Ureter (tissue), 1 donor: ENCODE data around the gene RPL18. TPM values are rescaled to one million over a fixed set of nuclear protein-coding genes. Genes with fewer than 3 reads are reported as not detected.

Source experiments
- DNase-seq: peaks from one replicate; pipeline ENCODE4 v3.0.0-alpha.2; 2020; ENCODE audit warnings: low spot score
- total RNA-seq: library from RNA; stranded (reverse); gene quantifications from one replicate; pipeline ENCODE4 v1.2.4, GENCODE V29; 2023
- donor health status: DM: yes; HTN: yes; CAD: no.

The RPL18 gene
- total RNA-seq, 1 donor from 2014 or later = 1,575 TPM

GRCh38 chr19:48630296-48631063 lies 11.5 kb upstream of the RPL18 start:
- DNase-seq = peak; percentile 71

- DNase-seq = peak; percentile 72
These were observed 10.8 kb upstream of the RPL18 start for GRCh38 chr19:48629599-48630295.

GRCh38 chr19:48629297-48629598 lies 10.3 kb upstream of the RPL18 start:
- DNase-seq = no peak

DNA sequence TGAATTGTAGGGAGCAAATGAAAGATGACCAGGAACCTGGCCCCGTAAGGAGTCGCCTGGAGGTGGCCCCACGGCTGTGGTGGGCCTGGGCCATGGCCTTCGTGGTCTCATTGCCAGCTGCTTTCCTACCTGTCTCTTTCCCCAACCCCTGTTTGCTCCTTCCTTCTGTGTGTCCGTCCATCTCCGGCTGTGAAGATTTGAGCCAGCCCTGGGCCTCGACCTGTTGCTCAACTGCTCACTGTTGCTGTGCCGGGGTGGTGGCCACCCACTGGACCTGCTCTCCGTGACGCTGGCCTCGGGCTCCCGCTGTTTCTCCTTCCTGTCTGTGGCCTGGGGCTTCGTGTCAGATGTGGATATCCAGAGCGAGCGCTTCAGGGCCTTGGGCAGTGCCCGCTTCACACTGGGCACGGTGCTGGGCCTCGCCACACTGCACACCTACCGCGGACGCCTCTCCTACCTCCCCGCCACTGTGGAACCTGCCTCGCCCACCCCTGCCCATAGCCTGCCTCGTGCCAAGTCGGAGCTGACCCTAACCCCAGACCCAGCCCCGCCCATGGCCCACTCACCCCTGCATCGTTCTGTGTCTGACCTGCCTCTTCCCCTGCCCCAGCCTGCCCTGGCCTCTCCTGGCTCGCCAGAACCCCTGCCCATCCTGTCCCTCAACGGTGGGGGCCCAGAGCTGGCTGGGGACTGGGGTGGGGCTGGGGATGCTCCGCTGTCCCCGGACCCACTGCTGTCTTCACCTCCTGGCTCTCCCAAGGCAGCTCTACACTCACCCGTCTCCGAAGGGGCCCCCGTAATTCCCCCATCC lies 9.7 kb upstream of the RPL18 start:
- peak; percentile 55 for DNase-seq

DNA sequence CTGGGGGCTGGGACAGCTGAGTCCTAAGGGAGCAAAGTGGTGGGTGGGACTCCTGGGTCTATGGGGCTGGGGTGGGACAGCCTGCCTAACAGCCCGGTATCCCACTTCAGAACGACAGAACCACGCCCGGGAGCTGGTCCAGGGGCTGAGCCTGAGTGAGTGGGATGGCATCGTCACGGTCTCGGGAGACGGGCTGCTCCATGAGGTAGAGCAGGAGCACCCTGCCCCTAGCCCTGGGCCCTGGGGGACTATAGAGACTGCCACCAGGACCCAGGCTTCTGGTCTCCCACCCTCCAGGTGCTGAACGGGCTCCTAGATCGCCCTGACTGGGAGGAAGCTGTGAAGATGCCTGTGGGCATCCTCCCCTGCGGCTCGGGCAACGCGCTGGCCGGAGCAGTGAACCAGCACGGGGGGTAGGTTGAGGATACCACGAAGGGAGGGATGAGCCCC lies 8.9 kb upstream of the RPL18 start:
- no peak for DNase-seq

- no peak for DNase-seq
These were observed 8.4 kb upstream of the RPL18 start for GRCh38 chr19:48627201-48627864.

DNA sequence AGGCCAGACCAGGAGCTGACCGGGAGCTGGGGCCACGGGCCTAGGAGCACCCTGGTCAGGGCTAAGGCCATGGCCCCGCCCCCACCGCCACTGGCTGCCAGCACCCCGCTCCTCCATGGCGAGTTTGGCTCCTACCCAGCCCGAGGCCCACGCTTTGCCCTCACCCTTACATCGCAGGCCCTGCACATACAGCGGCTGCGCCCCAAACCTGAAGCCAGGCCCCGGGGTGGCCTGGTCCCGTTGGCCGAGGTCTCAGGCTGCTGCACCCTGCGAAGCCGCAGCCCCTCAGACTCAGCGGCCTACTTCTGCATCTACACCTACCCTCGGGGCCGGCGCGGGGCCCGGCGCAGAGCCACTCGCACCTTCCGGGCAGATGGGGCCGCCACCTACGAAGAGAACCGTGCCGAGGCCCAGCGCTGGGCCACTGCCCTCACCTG lies 6.9 kb upstream of the RPL18 start:
- no peak for DNase-seq

DNA sequence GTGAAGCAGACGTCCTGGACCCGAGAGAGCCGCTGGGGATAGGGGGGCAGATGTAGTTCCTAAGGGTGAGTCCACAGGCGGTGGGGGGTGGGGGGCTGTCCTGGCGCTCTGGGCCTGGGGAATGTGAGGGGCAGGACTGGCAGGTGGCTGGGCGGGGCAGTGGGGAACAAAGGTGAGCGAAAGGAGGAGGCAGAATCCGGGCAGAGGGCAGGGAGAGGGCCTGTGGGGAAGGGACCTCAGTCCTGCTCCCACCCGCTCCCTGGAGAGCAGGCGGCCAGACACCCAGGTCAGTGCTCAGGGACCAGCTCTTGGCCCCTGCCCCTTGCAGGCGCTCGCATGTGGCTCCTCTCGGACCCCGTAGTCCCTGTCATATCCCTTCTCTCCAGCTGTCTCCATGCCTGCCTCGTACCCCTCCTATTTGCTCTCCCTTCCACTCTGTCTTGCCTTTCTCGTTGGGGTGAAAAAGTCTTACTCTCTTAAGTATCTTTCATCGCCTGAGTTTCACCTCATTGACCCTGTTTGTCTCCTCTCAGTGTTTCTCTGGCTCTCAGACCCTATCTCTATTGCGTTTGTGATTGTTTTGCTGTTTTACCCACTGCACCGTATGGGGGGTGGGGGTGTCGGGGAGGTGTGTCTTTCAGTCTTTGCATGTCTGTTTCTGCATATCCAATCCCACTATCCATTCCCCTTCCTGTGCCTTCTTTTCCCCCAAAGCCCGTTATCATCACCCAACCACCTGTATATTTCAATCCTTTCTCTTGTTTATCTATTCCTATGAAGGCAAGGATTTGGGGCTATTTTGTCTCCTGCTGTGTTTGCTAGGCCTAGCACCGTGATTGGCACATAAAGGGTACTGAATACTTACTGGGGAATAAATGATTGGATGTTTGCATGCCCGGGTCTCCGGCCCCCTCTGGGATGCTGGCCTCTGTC lies 6.1 kb upstream of the RPL18 start:
- DNase-seq = no peak

DNA sequence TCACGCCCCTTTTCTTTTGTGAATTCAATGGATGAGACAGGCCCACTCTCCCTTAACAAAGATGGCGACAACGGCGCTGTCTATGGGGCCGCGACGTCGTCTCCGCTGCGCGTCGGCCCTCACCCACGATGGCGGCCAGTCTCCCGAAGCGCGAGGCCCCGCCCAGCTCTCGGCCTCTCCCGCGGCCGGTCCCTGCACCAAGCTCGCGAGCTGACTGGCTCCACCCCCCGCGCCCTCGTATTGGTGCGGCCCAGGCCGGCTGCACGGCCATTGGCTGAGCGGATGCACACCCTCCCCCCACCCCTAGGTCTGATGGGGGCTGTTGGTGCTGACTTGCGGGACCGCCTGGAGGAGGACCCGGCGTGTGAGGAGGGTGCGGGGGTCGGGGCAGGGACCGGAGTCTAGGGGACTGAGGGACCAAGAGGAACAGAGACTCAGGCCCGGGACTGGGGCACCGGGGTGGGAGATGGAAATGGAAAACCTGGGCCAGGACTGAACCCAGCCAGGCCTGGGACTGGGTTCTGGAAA lies 5.2 kb upstream of the RPL18 start:
- DNase-seq = peak; percentile 98

DNA sequence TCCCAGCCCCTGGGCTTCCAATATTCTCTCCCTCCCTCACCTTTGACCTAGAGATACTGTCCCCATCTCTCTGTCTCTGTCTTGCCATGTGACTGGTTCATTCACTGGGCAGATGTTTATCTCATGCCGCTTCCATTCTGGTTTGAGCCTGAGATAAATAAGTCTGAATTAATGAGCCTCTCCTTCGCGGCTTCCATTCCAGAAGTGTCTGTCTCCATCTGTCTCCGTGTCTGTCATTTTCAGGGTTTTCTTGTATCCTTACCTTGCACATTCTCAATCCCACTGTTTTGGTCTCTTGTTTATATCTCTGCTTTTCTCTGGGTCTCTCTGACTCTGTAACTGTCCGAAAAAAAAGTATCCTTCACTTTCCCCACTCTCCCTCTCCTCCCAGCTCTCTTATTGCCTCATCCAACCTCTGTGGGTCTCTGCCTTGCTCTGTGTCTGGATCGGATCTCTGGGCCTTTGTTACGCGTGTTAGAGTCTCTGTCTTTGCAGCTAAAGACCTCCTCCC lies 4.6 kb upstream of the RPL18 start:
- DNase-seq = no peak

GRCh38 chr19:48619692-48620585 lies 961 bp upstream of the RPL18 start:
- DNase-seq = no peak

DNA sequence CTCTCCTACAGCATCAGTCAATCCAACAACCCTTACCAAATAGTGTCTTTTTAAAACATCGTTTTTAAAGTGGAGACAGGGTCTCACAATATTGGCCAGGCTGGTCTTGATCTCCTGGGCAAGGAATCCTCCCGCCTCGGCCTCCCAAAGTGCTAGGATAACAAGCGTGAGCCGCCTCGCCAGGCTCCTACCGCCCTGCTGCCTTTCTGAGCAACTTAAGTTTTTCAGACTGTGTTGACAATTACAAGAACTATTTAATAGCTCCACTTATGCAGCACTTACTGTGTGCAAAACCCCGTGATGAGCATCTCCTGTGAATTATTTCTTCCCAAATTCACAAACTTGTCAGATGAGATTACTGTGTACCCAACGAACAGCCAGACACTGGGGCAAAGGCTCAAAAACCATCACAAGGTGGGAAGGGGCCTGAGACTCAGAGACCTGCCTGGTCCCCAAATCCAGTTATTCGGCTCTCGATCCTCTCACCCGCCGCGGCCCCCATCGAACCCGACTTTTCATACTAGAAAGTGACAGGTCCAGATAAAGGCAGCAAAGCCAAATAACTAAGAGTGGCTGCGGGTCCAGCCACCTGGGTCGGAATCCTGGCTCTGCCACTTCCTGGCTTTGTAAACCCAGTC lies 581 bp downstream of the RPL18 start:
- peak; percentile 65 for DNase-seq

DNA sequence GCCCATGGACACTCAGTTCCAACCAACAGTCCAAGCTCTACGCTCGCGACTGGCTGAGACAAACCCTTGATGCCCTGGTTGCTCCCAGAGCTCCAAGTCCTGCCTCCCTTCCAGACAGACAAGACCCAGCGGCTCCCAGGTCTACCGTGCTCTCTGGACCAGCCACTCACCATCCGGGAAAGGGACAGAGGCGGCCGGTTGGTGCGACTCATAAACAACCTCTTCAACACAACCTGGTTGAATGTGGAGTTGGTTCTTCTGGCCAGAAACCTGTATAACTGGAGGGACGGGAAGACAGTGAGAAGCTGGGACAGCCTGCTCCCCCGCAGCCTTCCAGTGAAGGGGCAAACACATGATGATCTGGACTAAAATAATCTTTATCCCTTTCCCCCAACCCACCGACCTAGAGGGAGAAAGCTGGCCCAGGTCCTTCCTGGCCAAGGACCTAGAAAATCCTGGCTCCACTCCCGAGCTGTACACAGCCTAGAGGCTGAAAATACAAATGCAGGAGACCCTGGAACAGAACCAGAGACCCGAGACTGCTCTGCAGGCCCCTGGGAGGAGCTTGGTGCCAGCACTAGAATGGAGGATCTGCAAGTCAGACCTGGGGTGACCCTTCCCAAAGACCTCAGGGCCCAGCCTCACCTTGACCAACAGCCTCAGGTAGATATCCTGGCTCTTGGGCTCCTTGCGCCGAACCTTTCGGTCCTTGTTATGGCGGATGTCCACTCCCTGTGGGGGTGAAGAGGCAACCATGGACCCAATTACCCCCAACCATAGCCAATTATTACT lies 1.6 kb downstream of the RPL18 start:
- DNase-seq = no peak

GRCh38 chr19:48616491-48617056 lies 2.4 kb downstream of the RPL18 start:
- DNase-seq = no peak

DNA sequence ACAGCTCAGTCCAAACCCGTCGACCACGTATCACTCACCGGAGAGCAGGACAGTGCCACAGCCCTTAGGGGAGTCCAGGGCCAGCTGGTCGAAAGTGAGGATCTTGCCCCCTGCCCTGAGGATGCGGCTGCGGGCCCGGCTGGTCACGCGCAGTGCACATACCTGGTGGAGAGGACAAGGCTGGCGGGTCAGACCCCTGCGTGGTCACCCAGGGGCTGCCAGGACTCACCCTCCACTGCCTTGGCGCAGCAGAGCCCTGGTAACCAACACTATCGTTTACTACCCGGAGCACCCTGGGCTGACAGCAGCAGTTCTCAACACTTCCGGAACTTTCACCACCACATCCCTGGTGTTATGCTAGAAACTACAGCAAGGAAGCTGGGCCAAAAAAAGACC lies 2.9 kb downstream of the RPL18 start:
- no peak for DNase-seq

DNA sequence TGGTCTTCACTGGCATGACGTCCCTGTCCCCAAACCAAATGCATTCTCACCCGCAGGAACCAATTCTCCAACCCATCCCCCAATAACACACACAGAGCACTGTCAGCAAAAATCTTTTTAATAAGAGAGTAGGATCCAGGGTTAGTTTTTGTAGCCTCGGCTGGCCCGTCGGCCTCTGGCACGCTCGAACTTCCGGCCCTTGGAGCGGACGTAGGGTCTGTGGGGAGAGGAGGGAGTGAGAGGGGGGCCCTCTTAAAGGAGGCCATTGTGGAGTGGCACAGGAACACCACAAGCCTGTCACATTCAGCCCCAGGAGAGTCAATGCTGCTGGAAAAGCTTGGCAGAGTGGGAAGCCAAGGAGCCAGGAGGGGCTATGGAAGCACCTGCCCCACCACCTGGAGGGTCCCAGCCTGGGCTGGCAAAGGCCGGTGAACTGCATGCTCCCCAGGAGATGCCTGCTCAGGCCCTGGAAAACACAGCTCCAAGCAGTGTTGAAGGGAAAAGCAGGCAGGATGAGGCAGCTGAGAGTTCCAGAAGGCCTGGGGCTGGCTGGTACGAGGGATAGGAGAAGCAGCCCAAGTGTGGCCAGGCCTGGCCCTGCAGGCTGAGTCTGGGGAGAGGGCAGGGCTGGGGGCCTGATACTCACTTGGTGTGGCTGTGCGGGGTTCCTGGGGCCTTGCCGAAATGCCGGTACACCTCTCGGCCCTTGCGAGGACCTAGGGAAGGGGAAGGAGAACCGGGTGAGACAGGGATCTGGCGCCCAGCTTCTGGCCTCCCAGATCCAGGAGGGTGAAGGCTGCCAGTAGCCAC lies 3.5 kb downstream of the RPL18 start:
- no peak for DNase-seq
